Measurements from ENCODE around the gene TMEM38B. TPM values are rescaled to one million over a fixed set of nuclear protein-coding genes. Genes with fewer than 3 reads are reported as not detected.
"Not testable (repeated sequence)": the region's sequence is repeated elsewhere in the genome, so short reads cannot be mapped to it uniquely, and the experiment has no call there.

The TMEM38B gene
- total RNA-seq, 1 donor from 2014 or later = 34.5 TPM

DNA sequence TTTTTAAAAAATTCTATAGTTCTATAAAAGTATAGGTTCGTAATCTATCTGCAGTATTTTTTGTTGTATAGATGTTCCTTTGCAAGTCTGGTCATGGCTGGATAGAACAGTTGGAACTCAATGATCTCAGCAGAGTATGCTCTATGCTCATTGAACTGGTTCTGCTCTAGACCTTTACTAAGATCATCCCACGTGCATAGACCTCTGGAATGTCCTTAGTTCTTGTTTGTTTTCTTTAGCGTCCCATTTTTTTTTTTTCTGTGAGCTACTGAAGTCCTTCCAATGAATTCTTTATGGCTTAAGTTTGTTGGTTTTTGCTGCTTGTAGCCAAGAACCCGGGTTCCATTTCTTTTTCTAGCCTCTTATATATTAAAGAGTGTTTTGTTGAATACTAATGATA lies 3.5 kb downstream of the TMEM38B start:
- no peak for FAIRE-seq
- TF ChIP-seq, protein P1, sequence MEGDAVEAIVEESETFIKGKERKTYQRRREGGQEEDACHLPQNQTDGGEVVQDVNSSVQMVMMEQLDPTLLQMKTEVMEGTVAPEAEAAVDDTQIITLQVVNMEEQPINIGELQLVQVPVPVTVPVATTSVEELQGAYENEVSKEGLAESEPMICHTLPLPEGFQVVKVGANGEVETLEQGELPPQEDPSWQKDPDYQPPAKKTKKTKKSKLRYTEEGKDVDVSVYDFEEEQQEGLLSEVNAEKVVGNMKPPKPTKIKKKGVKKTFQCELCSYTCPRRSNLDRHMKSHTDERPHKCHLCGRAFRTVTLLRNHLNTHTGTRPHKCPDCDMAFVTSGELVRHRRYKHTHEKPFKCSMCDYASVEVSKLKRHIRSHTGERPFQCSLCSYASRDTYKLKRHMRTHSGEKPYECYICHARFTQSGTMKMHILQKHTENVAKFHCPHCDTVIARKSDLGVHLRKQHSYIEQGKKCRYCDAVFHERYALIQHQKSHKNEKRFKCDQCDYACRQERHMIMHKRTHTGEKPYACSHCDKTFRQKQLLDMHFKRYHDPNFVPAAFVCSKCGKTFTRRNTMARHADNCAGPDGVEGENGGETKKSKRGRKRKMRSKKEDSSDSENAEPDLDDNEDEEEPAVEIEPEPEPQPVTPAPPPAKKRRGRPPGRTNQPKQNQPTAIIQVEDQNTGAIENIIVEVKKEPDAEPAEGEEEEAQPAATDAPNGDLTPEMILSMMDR (IDR thresholded peaks at IDR 0.05; ENCODE audit: insufficient read depth, low read length, severe bottlenecking) = no peak
- no peak overlapping the region for H3K4me3 ChIP-seq (ENCODE audit: low read depth, low read length)
- H3K27me3 ChIP-seq (ENCODE audit: control insufficient read depth, insufficient read depth, low read length) = no peaks in the 10 kb centered on the region
- no peaks in the 10 kb centered on the region for H3K36me3 ChIP-seq (ENCODE audit: control insufficient read depth, insufficient read depth, low read length)
- peak; percentile 12 for DNase-seq (ENCODE audit: low read depth)

DNA sequence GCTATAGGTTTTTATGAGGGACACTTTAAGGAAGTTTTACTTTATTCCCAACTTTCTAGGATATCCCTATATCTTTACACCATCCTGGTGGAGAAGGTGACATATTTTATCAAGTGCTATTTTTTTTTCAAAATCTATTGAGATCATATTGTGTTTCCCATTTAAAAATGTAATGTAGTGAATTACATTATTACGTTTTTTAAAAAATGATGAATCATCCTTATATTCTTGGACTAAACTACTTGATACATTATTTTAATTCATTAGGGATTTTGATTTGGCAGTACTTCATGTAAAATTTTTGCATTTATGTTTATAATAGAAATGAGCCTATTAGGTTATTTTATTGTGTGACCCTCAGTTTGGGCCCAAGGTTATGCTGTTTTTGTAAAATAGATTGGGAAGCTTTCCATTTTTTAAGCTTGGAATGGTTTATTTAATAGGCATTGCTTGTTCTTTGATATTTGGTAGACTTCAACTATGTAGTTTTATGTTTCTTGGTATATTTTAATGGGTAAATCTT lies 4.1 kb downstream of the TMEM38B start:
- TF ChIP-seq, protein P1 (IDR thresholded peaks at IDR 0.05; ENCODE audit: insufficient read depth, low read length, severe bottlenecking) = no peak
- Histone ChIP-seq H3K27me3 (ENCODE audit: control insufficient read depth, insufficient read depth, low read length) (no peaks in the 10 kb centered on the region), H3K4me3 (ENCODE audit: low read depth, low read length) (no peak overlapping the region), H3K36me3 (ENCODE audit: control insufficient read depth, insufficient read depth, low read length) (no peaks in the 10 kb centered on the region)
- FAIRE-seq = no peak
- no peak for DNase-seq (ENCODE audit: low read depth)

DNA sequence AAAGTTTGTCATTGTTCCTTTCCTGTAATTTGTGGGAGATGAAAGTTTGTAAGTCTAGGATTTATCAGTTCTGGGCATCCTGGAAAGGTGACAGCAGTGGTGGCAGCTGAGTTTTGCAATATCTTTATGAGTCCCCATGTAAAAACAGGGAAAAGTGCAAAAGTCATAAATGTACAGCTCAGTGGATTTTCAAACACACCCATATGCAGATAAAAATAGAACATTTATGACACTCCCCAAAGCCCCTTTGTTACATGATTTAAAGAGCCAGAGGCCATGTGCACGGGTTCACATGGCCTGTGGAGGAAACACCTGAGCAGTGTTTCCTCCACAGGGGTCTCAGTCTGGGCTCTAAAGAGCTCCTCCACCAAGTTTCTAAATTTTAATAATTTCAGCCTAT lies 6.3 kb downstream of the TMEM38B start:
- TF ChIP-seq, protein P1 (IDR thresholded peaks at IDR 0.05; ENCODE audit: insufficient read depth, low read length, severe bottlenecking) = no peak
- Histone ChIP-seq H3K4me3 (ENCODE audit: low read depth, low read length) (no peak overlapping the region), H3K36me3 (ENCODE audit: control insufficient read depth, insufficient read depth, low read length) (no peaks in the 10 kb centered on the region), H3K27me3 (ENCODE audit: control insufficient read depth, insufficient read depth, low read length) (no peaks in the 10 kb centered on the region)
- no peak for DNase-seq (ENCODE audit: low read depth)
- FAIRE-seq = no peak

DNA sequence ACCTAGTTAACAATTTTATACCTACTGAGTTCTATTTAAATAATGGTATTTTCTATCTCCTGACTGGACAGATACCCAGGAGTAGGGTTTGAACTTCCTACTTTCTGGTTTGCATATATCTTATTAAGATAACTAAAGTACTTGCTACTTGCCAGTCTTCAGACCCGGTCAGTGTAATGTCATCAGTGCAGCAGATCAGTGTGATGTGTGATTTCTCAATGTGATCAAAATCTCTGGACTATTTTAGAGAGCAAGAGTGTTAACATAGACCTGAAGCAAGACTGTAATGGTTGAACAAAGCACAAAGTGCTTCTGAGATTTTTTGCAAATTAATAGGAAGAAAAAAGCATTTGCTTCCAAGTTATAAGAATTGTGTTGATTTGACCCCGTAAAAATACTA lies 6.8 kb downstream of the TMEM38B start:
- no peak for FAIRE-seq

DNA sequence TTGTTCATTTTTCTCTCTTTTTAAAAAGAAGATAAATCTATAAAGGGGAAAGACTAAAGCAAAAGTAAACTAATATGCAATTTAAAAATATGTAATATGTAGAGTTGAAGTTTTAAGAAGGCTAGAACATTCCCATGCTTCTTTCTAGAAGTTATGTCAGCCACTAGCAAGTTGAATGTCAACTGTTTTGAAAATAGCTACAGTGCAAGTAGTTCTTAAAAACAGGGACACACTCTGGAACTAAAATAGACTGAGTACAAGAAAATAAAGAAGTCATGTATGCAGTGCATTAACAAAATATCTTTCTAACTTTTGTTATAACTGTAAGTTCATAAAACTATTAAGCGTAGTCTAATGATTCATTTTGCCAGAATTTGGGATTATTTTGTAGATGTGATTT lies 7.9 kb downstream of the TMEM38B start:
- H3K27me3 ChIP-seq (ENCODE audit: control insufficient read depth, insufficient read depth, low read length) = no peaks in the 10 kb centered on the region
- no peak for DNase-seq (ENCODE audit: low read depth)
- FAIRE-seq = no peak
- no peaks in the 10 kb centered on the region for H3K36me3 ChIP-seq (ENCODE audit: control insufficient read depth, insufficient read depth, low read length)
- H3K4me3 ChIP-seq (ENCODE audit: low read depth, low read length) = no peak overlapping the region
- TF ChIP-seq, protein P1 (IDR thresholded peaks at IDR 0.05; ENCODE audit: insufficient read depth, low read length, severe bottlenecking) = no peak

More for the DNA sequence above, 6.8 kb downstream of the TMEM38B start:
- no peaks in the 10 kb centered on the region for H3K36me3 ChIP-seq (ENCODE audit: control insufficient read depth, insufficient read depth, low read length)
- H3K27me3 ChIP-seq (ENCODE audit: control insufficient read depth, insufficient read depth, low read length) = no peaks in the 10 kb centered on the region
- no peak for DNase-seq (ENCODE audit: low read depth)
- TF ChIP-seq, protein P1 (IDR thresholded peaks at IDR 0.05; ENCODE audit: insufficient read depth, low read length, severe bottlenecking) = no peak
- no peak overlapping the region for H3K4me3 ChIP-seq (ENCODE audit: low read depth, low read length)

DNA sequence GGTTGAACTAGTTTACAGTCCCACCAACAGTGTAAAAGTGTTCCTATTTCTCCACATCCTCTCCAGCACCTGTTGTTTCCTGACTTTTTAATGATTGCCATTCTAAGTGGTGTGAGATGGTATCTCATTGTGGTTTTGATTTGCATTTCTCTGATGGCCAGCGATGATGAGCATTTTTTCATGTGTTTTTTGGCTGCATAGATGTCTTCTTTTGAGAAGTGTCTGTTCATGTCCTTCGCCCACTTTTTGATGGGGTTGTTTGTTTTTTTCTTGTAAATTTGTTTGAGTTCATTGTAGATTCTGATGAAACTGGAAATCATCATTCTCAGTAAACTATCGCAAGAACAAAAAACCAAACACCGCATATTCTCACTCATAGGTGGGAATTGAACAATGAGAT lies 9.3 kb downstream of the TMEM38B start:
- not testable (repeated sequence) for H3K36me3 ChIP-seq (ENCODE audit: control insufficient read depth, insufficient read depth, low read length); FAIRE-seq; H3K4me3 ChIP-seq (ENCODE audit: low read depth, low read length); H3K27me3 ChIP-seq (ENCODE audit: control insufficient read depth, insufficient read depth, low read length); DNase-seq (ENCODE audit: low read depth)

Measured in bronchial epithelial cell (primary cell).